GM12872 (cell line): ENCODE data around the gene MCF2L.

Experiments used
- CTCF ChIP-seq: IDR thresholded peaks from 3 replicates; pipeline ENCODE4 v1.5.1; 2011; ENCODE audit warnings: low read depth, mild to moderate bottlenecking, low read length, moderate library complexity; ENCODE audit not compliant: insufficient read depth

MCF2L gene

GRCh38 chr13:113074876-113075275 is 105.9 kb downstream of the MCF2L start:
- no peak for TF ChIP-seq CTCF

- no peak for TF ChIP-seq CTCF
Measured at GRCh38 chr13:113075711-113076110, 106.7 kb downstream of the MCF2L start.

GRCh38 chr13:113076681-113077401 is 107.8 kb downstream of the MCF2L start:
- TF ChIP-seq CTCF: no peak

GRCh38 chr13:113077566-113077952 is 108.5 kb downstream of the MCF2L start:
- TF ChIP-seq CTCF: no peak

- no peak for TF ChIP-seq CTCF
Measured at GRCh38 chr13:113077953-113078901, 109.2 kb downstream of the MCF2L start.

GRCh38 chr13:113078902-113079780 is 110.1 kb downstream of the MCF2L start:
- TF ChIP-seq CTCF: no peak
